SK-N-SH (cell line): ENCODE data around the gene OR51A2. TPM values are rescaled to one million over a fixed set of nuclear protein-coding genes. Genes with fewer than 3 reads are reported as not detected.

Experiments used
- CTCF ChIA-PET: fragments of 300-600, 350-600 bp; formaldehyde crosslinking; extraction: SDS; loops from one replicate; lab custom pipeline; 2021; lab: Yijun Ruan, JAX
- POLR2A ChIA-PET: fragments of 350-600 bp; sonication (Branson Sonifier 250); formaldehyde crosslinking; extraction: SDS; loops from one replicate; lab custom pipeline; 2020; ENCODE audit warnings: antibody characterized with exemption, inconsistent platforms; lab: Yijun Ruan, JAX
- DNase-seq: peaks from one replicate; pipeline ENCODE4 v3.0.0; 2012
- H2AFZ ChIP-seq: fragments of 200-600 bp; sonication (generic); 2 replicates; pipeline ENCODE4 v1.8.1; 2016; ENCODE audit warnings: antibody characterized with exemption, mild to moderate bottlenecking, low read depth
- H3F3A ChIP-seq: fragments of 200-600 bp; sonication (generic); replicated peaks from 2 replicates; pipeline ENCODE3; 2016; ENCODE audit warnings: antibody characterized with exemption, mild to moderate bottlenecking; ENCODE audit not compliant: insufficient read depth
- H3K27ac ChIP-seq, 2 experiments: fragments of 200-500 bp in 1 of 2; fragments of 200-600 bp in 1 of 2; sonication (Bioruptor generic) in 1 of 2; sonication (generic), shearing (Covaris generic) in 1 of 2; 2 replicates each; pipeline versions ENCODE4 v1.5.1 to v1.6.1; 2014 to 2016; ENCODE audit warnings: low read depth in 2 of 2, inconsistent platforms in 1 of 2, low read length in 1 of 2, mild to moderate bottlenecking in 1 of 2, mixed read lengths in 1 of 2
- H3K27me3 ChIP-seq: fragments of 200-600 bp; sonication (generic), shearing (Covaris generic); 2 replicates; pipeline ENCODE4 v1.6.1; 2016; ENCODE audit warnings: mixed run types; ENCODE audit not compliant: insufficient read depth
- H3K36me3 ChIP-seq, 2 experiments: fragments of 200-500 bp in 1 of 2; fragments of 200-600 bp in 1 of 2; sonication (Bioruptor generic) in 1 of 2; sonication (generic) in 1 of 2; replicated peaks in 1 of 2; 2 replicates each; pipeline versions ENCODE3 to v1.5.1; 2014 to 2016; ENCODE audit warnings: low read length in 1 of 2, mild to moderate bottlenecking in 1 of 2; ENCODE audit not compliant: insufficient read depth in 2 of 2, control insufficient read depth in 1 of 2
- H3K4me1 ChIP-seq, 2 experiments: fragments of 200-500 bp in 1 of 2; fragments of 200-600 bp in 1 of 2; sonication (Bioruptor generic) in 1 of 2; sonication (generic), shearing (Covaris generic) in 1 of 2; 2 replicates each; pipeline versions ENCODE4 v1.5.1 to v1.6.1; 2014 to 2016; ENCODE audit warnings: low read depth in 1 of 2, low read length in 1 of 2, mixed run types in 1 of 2; ENCODE audit not compliant: insufficient read depth in 2 of 2, control insufficient read depth in 1 of 2
- H3K4me2 ChIP-seq: fragments of 200-600 bp; sonication (generic), shearing (Covaris generic); 2 replicates; pipeline ENCODE4 v1.6.1; 2017; ENCODE audit warnings: mixed run types
- H3K4me3 ChIP-seq, 2 experiments: fragments of 200-500 bp in 1 of 2; fragments of 200-600 bp in 1 of 2; sonication (Bioruptor generic) in 1 of 2; sonication (generic), shearing (Covaris generic) in 1 of 2; 2 replicates each; pipeline versions ENCODE4 v1.5.1 to v1.8.1; 2014 to 2016; ENCODE audit warnings: low read depth in 2 of 2, inconsistent platforms in 1 of 2, low read length in 1 of 2, mild to moderate bottlenecking in 1 of 2, mixed read lengths in 1 of 2, moderate library complexity in 1 of 2
- H3K79me2 ChIP-seq: fragments of 200-600 bp; sonication (generic); 2 replicates; pipeline ENCODE4 v1.8.1; 2017; ENCODE audit warnings: mild to moderate bottlenecking; ENCODE audit not compliant: insufficient read depth
- H3K9ac ChIP-seq: fragments of 200-600 bp; sonication (generic); 2 replicates; pipeline ENCODE4 v1.6.1; 2017; ENCODE audit warnings: mixed run types
- H3K9me2 ChIP-seq: fragments of 200-600 bp; sonication (generic); 2 replicates; pipeline ENCODE4 v1.6.1; 2017; ENCODE audit warnings: mixed run types
- H3K9me3 ChIP-seq: fragments of 200-600 bp; sonication (generic); 2 replicates; pipeline ENCODE4 v1.6.1; 2017; ENCODE audit warnings: mixed run types, mild to moderate bottlenecking, moderate library complexity
- H4K20me1 ChIP-seq: fragments of 200-600 bp; sonication (generic); 2 replicates; pipeline ENCODE4 v1.6.1; 2017; ENCODE audit warnings: mild to moderate bottlenecking, mixed run types; ENCODE audit not compliant: insufficient read depth
- FOXM1 ChIP-seq: IDR thresholded peaks from 2 replicates; pipeline ENCODE4 v1.4.0; 2012; ENCODE audit warnings: low read depth, mild to moderate bottlenecking
- GABPA ChIP-seq: IDR thresholded peaks from 2 replicates; pipeline ENCODE4 v1.4.0; 2012; ENCODE audit warnings: low read depth, mild to moderate bottlenecking
- GATA2 ChIP-seq: sonication (generic); formaldehyde crosslinking; IDR thresholded peaks from 2 replicates; pipeline ENCODE4 v1.5.0; 2020; ENCODE audit warnings: mild to moderate bottlenecking, missing genetic modification reagents
- MXI1 ChIP-seq: IDR thresholded peaks from 2 replicates; pipeline ENCODE4 v1.6.1; 2012; ENCODE audit warnings: mild to moderate bottlenecking, low read depth, low read length, improper control_type of control experiment
- NFIC ChIP-seq: IDR thresholded peaks from 2 replicates; pipeline ENCODE4 v1.4.0; 2012; ENCODE audit warnings: borderline replicate concordance
- POLR2AphosphoS5 ChIP-seq: IDR thresholded peaks from 2 replicates; pipeline ENCODE4 v1.6.1; 2012; ENCODE audit warnings: low read depth, low read length
- RAD21 ChIP-seq: IDR thresholded peaks from 2 replicates; pipeline ENCODE4 v1.6.1; 2012; ENCODE audit warnings: mild to moderate bottlenecking, low read length
- RCOR1 ChIP-seq: fragments of 150-350 bp; IDR thresholded peaks from 2 replicates; pipeline ENCODE4 v1.6.1; 2017; ENCODE audit warnings: antibody characterized with exemption, low read length
- REST ChIP-seq: IDR thresholded peaks from 2 replicates; pipeline ENCODE4 v1.6.1; 2012; ENCODE audit warnings: mild to moderate bottlenecking, low read depth, low read length, moderate library complexity
- SIN3A ChIP-seq: IDR thresholded peaks from 2 replicates; pipeline ENCODE4 v1.6.1; 2012; ENCODE audit warnings: low read depth, mild to moderate bottlenecking, low read length, moderate library complexity, borderline replicate concordance
- SMC3 ChIP-seq: IDR thresholded peaks from 2 replicates; pipeline ENCODE4 v1.6.1; 2012; ENCODE audit warnings: low read depth, low read length, improper control_type of control experiment
- TCF12 ChIP-seq: IDR thresholded peaks from 2 replicates; pipeline ENCODE4 v1.4.0; 2012
- TEAD4 ChIP-seq: IDR thresholded peaks from 2 replicates; pipeline ENCODE4 v1.4.0; 2012; ENCODE audit warnings: mild to moderate bottlenecking, borderline replicate concordance; ENCODE audit not compliant: insufficient read depth
- WGBS: methylation state at CpG from one replicate; pipeline ENCODE4 v1.1.6; 2017; ENCODE audit warnings: low lambda C conversion rate; 5-methylcytosine and 5-hydroxymethylcytosine counted together
- polyA plus RNA-seq, 3 experiments: library from polyadenylated mRNA; depleted of rRNA; stranded (reverse); fragments of >200 nt; gene quantifications; 2 replicates each; pipeline ENCODE4 v1.2.3, GENCODE V29; 2012
- TF ChIP-seq, protein P1 (sequence below): fragments of 150-350 bp; IDR thresholded peaks from 2 replicates; pipeline ENCODE4 v1.6.1; 2016; ENCODE audit warnings: mild to moderate bottlenecking, low read depth, low read length
- TF ChIP-seq, protein P2 (sequence below): fragments of 200-600 bp; sonication (generic); IDR thresholded peaks from 2 replicates; pipeline ENCODE4 v1.6.1; 2017; ENCODE audit warnings: antibody characterized with exemption, mild to moderate bottlenecking, moderate library complexity

OR51A2 gene
- polyA plus RNA-seq, 1 of the 3 experiments (the other 2 are of a cell fraction), result not detected

GRCh38 chr11:4975436-4975835 lies 19.9 kb upstream of the OR51A2 start (continued):
- TF ChIP-seq REST (no peak), TCF12 (no peak), POLR2AphosphoS5 (no peak), RCOR1 (no peak)
- TF ChIP-seq, protein P1, sequence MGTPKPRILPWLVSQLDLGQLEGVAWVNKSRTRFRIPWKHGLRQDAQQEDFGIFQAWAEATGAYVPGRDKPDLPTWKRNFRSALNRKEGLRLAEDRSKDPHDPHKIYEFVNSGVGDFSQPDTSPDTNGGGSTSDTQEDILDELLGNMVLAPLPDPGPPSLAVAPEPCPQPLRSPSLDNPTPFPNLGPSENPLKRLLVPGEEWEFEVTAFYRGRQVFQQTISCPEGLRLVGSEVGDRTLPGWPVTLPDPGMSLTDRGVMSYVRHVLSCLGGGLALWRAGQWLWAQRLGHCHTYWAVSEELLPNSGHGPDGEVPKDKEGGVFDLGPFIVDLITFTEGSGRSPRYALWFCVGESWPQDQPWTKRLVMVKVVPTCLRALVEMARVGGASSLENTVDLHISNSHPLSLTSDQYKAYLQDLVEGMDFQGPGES, result no peak
- TF ChIP-seq, protein P2, sequence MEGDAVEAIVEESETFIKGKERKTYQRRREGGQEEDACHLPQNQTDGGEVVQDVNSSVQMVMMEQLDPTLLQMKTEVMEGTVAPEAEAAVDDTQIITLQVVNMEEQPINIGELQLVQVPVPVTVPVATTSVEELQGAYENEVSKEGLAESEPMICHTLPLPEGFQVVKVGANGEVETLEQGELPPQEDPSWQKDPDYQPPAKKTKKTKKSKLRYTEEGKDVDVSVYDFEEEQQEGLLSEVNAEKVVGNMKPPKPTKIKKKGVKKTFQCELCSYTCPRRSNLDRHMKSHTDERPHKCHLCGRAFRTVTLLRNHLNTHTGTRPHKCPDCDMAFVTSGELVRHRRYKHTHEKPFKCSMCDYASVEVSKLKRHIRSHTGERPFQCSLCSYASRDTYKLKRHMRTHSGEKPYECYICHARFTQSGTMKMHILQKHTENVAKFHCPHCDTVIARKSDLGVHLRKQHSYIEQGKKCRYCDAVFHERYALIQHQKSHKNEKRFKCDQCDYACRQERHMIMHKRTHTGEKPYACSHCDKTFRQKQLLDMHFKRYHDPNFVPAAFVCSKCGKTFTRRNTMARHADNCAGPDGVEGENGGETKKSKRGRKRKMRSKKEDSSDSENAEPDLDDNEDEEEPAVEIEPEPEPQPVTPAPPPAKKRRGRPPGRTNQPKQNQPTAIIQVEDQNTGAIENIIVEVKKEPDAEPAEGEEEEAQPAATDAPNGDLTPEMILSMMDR, result no peak

- H3K27ac ChIP-seq, result no peak overlapping the region
These were observed 7.3 kb upstream of the OR51A2 start for GRCh38 chr11:4962816-4963215.

More at GRCh38 chr11:4962816-4963215, 7.3 kb upstream of the OR51A2 start:
- TF ChIP-seq SIN3A, result no peak
- TF ChIP-seq GATA2 (CRISPR knock-in tag), result no peak
- no peak for TF ChIP-seq NFIC
- TF ChIP-seq GABPA, result no peak
- TF ChIP-seq MXI1, result no peak
- no peak for TF ChIP-seq RAD21
- no peak for TF ChIP-seq TEAD4
- no peak for TF ChIP-seq SMC3
- TF ChIP-seq, protein P2, result no peak
- no peak for TF ChIP-seq FOXM1
- CTCF ChIA-PET, result no interaction called here
- Histone ChIP-seq H4K20me1 (no peaks in the 10 kb centered on the region), H3F3A (no peaks in the 10 kb centered on the region), H2AFZ (no peak overlapping the region), H3K4me3 (no peak overlapping the region), H3K79me2 (no peaks in the 10 kb centered on the region), H3K9me3 (no peaks in the 10 kb centered on the region), H3K4me2 (no peak overlapping the region), H3K36me3 (no peaks in the 10 kb centered on the region), H3K9ac (no peak overlapping the region), H3K27me3 (no peaks in the 10 kb centered on the region), H3K9me2 (no peaks in the 10 kb centered on the region), H3K4me1 (no peaks in the 10 kb centered on the region)
- WGBS, result 0% methylated on average over 1 of the region's 1 CpG
- POLR2A ChIA-PET, result no interaction called here
- DNase-seq, result no peak
